IPS DF 19.7 (cell line): ENCODE results near the gene ELMO1.

Experiments used
- DNase-seq: peaks from one replicate; pipeline ENCODE4 v3.0.0-alpha.2; 2013; ENCODE audit warnings: low read depth, low spot score

ELMO1 gene

DNA sequence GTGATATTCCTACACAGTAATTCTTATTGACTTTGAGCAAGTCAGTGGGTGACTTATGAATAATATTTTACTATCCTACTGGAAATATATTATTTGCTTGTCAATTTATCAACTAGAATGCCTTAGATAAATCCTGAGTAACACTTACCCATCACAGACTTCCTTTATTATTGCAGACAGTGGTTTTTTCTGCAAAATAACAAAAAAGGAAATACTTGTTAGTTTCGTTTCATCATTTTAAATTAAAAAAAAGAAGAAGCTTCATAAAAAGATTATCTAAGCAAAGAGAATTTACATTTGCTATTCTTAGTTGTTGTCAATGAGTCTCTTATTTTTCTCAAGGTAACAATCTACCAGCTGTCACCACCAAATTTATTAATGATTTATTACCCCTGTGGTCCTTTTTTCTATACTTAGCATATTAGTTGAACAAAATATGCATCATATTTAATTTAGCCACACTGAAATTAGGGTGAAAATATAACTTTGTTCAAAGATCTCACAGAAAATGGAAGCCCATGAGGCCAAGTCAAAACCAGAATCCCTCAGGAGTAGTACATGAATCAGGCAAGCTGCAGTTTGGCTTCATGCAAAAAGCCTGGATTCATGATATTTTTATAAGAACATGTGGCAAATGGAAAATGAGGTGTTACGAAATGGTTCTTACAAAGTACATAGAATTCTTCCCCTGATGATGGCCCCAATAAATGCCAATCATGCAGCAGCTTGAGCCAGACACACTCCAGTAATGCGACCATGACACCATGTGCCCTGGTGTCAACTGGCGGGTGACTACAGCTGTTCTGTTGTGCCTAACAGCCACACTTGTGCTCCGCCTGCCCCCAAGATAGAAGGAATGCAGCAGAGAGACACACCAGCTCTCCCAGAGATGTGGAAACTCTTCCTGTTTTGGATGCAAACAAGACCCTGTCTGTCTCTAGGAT, 132.6 kb downstream of the ELMO1 start:
- no peak for DNase-seq

DNA sequence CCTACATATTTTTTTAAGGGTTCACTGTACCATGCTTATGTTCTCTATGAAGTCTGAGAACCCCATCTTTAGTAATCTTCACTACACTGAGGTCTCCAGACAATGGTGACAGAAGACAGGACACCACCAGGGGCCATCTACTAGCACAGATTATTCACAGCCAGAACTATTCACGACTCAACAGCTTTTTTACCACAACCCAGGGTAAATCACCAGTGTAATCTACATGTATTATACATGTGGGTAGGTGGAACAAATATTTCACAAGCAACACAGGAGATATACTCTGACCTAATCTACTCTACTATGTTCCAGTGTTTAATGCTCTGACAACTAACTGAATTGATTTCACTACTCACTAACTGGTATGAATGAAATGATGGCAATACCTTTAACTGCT, 136.1 kb downstream of the ELMO1 start:
- no peak for DNase-seq

DNA sequence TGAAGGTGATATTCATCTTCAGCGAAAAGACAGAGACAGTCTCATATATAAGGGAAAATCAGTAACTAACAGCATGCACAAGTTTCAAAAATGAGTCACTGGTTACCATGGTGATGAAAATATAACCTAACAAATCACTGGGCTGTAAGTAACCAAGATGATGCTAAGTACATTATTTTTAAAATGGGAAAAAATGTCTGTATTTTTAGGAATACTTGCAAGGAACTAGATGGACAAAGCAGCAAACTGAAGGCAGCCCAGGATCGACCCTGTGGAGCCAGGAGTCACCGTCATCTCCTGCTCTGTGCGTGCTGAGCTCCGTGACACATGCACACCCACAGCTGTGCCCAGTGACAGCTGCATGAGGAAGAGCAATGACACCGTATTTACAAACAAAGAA, 137.3 kb downstream of the ELMO1 start:
- no peak for DNase-seq

DNA sequence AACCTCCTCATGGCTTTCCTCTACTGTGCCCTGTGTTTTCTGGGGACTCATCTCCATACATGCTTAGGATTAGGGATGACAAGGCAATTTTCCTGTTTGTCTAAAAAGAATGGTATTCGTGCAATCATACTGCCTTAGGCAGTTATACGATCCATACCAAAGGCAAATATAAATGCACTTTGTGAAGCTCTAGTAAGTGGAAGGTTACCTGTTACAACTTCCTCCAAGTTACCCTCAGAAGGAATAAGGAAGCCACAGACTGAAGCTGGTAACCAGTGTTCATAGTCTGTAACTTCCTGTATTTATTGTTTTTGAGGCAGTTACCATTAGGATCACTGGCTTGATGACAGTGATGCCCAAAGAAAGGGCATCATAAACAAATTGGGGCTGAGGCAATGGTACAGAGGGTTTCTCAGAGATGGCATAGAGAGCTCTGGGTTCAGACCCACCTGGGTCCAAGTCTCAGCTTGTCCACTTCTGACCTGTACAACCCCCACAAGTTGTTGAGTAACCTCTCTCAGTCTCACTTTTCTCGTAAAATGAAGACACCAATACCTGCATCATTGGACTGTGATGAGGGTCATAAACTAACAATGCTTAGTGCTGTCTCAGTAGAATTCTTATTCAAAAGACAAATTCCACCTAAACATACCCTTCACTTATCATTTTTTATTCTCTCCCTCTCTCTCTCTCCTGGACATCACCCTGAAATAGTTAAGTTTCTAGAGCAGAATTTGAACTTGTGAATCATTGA, 138.2 kb downstream of the ELMO1 start:
- no peak for DNase-seq

DNA sequence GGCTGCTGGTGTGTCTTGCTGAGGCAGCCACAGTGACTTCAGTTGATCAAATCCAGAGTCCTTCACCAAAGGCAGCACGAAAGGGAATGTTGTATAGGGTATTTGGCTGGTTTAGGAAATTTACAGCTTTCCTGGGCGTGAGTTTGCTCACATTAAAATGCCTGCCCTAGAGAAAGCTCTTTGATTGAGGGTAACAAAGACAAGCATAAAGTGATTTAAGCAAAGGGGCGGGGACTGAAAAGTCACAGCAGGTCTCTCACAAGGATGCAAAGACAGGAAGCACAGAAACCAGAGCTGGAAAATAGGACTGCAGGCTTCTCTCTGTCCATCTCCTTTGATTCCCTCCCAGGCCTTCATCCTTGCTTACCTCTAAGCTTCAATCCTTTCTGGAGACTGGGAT, 139.2 kb downstream of the ELMO1 start:
- no peak for DNase-seq

DNA sequence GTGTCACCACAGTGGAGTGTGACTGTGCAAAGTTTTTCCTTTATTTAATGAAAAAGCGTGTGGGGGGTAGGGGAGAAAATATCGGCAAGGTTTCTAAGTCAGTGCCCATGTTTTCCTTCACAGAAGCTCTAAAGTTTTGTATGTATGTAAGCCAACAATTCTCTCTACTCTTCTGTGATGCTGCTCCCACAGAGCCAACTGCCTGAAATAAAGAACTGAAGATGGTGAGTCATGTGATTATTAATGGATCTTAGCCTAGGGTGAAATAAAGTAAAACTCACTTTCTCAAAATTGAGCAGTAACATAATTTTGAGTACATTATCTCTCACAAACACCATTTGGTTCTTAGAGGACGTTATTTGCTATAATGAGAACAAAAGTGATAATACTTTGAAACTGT, 143.7 kb downstream of the ELMO1 start:
- no peak for DNase-seq

DNA sequence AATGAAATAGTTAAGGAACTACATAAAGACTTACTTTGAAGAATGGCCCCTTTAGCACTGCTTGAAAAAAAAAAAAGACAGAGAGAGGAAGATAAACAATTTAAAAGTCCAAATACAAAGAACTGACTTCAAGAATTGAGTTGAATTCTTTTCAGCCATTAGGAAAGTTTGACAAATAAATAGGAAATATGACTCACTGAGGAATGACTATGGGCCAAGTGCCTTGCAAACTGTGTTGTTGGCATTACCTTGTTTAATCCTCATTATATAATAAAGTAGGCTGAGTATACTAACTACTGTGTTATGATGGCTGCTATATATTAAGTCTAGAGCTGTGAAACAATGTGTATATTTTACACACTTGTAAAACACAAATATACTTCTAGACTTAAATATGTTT, 151.1 kb downstream of the ELMO1 start:
- DNase-seq = no peak

DNA sequence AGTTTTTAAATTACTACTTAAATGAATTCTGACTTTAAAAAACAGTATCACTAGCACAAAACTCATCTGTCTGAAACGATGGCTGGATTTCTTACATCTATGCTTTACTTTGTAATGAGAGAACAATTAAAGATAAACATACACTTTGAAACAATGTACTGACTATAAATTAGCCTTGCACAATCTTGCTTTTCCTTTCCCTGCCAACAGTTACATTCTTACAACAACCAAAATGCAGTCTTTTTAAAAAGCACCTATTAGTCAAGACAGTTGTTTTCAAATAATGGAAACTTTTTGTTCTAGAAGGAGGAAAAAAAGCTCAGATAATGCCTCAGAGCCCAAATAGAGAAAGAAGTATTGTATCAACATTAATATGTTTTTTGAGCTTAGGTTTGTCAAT, 153.3 kb downstream of the ELMO1 start:
- DNase-seq = no peak

DNA sequence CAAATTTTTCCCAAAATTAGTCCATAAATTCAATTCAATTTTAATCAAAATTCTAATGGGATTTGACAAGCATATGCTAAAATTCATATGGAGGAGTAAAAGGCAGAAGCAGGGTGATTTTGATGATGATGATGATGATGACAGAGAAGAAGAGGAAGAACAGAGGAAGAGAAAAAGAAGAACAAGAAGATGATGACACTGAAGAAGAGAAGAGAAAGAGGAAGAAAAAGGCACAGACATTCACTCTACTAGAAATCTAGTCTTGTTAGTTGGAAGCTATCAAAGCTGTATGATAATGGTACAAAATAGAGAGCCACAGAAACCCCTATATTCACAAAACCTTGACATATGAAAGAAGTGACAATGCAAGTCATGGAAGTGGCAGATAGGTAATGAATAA, 157.9 kb downstream of the ELMO1 start:
- no peak for DNase-seq

DNA sequence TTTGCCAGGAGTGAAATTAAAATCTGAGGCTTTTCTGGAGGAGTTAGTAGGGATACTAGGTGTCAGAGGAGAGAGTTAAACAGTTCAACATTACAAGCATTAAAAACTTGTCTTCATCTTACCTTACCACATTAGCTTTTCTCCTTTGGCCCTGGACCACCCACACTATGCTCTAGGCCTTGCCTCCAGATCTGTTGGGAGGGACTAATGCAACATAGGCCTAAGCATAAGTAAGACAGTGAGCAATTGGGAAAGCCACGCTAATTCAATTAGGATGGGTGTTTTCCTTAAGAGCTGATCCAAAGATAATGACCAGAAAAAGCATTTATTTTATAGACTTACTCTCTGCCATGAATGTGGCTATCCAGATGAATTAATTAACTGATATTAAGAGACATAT, 158.9 kb downstream of the ELMO1 start:
- DNase-seq = no peak

DNA sequence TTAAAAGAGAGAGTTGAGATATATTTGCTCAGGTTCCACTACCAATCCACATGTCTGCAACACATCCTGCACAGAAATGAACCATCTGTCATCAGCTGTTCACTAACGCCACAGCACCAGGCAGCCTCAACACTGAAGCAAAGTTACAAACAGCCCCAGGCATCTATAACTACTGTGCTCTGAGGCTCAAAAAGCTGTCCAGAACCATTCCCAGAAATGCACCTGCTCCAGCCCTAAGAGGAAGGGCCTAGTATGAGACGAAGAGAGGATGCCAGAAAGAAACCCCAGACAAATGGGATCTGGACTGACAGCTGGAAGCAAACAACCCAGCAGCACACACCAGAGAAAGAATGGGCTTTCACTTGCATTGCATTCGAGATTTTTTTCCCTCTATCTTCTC, 159.3 kb downstream of the ELMO1 start:
- no peak for DNase-seq

DNA sequence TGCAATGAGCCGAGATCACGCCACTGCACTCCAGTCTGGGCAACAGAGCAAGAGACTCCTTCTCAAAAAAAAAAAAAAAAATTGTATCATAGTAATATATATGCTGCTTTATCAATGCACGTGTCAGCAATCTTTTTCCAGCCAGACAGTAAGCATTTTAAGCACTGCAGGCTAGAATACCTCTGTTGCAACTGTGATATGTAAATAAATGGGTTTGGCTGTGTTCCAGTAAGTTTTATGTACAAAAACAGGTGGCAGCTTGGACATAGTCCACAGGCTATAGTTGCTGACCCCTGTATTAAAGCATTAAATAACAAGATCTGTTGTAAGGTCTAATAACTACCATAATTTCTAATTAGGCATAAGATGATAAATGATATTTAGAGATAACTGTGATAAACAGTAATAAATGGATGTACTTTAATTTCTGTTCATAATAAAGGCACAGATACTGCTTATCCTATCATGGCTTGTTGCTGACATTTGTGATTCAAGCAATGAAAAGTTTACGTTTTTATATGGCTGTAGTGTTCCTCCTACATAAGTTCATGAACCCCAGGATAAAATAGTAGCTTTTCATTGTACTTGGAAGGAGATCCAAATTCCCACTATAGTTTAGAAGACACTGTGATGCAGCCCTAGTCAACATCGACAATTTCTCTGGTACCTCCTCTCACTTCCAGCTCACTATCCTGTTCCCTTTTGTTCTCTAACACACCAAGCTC, 161.4 kb downstream of the ELMO1 start:
- no peak for DNase-seq

DNA sequence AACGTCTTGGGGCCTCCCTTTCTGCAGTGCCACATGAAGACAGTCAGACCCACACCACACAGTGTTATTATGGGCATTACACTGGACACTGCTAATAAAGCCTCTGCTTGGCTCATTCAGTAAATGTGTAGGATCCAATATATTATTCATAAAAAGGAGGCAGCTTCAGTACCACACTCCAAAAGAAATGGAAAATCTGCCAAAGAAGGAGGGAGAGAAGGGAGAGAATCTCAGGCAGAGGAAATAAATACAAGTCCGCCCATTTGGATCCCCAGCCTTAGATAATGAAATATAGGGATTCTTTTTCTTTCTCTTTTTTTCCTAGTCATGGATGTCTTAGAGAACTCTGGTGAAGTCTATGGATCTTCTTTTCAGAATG, 162.2 kb downstream of the ELMO1 start:
- no peak for DNase-seq

DNA sequence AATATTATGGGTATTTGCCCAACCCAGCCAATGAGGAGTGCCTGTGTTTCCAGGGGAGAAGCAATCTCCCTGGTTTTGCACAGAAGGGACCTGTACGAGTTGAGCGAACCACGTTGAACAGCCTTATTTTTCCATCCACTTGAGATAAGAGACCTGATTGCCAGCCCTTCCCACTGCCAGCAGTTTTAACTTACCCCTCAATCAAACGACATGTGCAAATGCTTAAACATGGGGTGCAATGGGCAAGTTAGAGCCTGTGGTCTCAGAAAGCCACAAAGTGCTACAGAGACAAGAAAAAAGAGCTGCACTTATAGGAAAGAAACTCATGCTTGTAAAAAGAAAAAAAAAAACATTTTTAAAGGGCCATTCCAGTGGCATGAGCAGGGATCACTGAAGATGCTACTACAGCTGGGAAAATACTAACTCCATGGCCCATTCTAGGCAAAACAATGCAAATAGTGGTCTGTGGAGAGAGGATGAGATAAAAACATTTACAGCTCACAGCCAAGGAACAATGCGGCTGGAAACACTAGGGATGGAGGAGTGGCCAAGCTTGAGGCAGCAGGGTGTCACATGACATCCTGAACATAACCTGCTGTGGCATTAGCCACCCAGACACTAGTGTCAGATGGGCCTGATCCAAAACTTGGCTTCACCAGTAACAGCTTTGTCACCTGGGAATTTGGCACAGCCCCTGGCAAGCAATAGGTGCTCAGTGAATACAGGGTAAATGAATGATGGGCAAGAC, 162.8 kb downstream of the ELMO1 start:
- DNase-seq = no peak

DNA sequence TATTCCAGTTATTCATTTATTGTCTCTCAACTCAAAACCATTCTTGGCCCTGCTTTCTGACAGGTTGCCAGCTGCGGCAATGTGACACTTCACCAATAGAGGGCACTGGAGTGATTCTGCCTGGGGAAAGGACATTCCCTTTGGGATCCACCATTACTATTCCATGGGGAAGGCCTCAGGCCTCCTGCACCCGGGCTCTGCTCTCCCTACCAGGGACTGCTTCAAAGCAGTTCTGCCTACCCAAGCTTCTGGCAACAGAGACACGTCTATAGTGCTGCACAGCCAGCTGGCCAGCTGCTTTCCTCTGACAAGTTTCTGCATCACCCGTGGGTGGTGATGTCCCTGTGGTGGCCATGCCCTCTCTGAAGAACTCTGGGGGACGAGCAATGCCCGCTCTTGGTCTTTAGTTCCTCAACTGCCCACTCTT, 163.8 kb downstream of the ELMO1 start:
- peak; percentile 23 for DNase-seq

DNA sequence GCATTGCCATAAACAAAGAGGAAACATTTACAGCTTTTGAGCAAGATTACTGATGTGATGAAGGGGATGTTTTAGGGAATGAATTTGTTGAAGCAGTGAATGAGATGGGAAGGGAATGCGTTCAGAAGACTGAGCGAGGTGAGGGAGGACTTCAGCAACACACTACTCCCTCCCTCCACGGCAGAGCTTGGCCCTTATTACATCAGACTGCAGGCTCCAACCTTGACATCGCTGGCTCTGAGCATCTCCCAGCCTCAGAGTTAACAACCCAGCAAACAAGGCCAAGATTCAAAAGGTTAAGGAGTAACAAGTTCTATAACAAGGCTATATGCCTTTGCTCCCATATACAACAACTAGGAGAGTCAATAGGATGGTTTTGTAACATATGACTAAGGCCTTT, 164.4 kb downstream of the ELMO1 start:
- DNase-seq = no peak

DNA sequence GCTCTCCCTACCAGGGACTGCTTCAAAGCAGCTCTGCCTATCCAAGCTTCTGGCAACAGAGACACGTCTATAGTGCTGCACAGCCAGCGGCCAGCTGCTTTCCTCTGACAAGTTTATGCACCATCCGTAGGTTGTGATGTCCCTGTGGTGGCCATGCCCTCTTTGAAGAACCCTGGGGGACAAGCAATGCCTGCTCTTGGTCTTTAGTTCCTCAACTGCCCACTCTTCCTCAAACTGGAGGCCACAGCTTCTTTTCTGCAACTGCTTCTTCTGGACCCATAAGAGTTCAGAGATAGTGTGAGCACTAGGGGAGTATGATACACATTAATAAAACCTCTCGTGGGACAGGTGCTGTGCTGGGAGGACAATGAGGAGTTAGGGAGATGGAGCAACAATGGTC, 164.9 kb downstream of the ELMO1 start:
- no peak for DNase-seq

DNA sequence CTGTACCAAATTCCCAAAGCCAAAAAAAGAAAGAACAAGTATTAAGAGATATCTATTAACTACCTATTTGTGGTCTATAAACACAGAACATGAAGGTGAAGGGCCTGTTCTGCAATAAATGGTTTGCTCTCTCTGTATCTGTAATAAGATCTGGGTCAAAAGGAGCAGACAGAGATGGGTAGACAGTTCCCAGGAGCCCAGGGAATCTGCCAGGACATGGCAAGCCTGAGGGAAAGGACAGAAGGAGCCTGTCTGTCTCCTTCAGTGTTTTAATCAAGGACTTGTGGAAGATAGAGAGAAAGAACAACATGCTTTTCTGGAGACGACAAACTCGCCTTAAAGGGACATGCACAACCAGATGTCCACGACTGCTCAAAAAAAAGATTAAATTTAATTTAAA, 165.7 kb downstream of the ELMO1 start:
- no peak for DNase-seq

DNA sequence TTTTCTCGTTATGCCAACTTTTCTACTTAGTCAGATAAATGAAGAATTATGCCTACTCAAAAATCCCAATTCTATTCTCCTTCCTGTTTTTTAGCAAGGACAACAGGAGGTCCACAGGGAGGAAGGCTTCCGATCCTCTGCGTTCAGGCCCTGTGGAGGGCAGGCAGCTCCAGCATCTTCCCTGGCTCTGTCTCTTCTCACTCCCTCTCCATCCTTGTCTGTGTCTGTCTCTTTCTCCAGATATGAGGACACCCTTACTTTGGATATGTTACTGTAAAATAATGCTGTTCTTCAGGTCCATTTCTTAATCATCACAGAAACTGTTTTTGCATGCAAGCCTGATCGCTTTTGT, 166.6 kb downstream of the ELMO1 start:
- DNase-seq = no peak

DNA sequence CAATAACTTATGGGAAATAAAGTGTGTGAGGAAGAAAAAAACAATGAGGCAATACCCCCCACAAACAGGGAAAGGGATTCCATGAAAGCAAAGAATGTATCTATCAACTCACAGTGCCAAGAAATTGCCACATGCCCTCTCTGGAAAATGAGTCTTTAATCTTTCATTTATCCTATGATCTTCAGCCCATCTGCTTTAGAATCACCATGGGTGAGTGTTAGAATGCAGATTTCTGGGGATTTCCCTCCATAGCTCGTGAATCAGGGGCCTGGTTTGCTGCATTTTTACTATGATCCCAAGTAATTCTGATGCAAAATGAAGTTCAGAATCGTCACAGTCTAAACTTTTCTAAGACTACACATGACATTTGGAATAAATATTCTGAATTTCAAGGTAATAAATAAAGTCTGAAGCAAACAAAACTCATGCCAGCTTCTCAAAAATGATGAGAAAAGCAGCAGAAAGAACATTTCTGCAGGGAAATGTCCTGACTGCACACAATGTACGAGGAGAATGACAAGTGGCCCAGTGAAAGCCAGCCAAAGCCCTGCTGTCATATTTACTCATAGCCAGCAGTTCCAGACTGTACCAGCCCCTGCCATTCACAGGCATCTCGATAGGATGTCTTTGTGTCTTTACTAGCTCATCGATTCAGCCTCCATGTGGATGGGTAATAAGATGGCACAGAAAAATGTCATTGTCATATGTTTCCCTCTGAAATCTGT, 167.1 kb downstream of the ELMO1 start:
- no peak for DNase-seq

DNA sequence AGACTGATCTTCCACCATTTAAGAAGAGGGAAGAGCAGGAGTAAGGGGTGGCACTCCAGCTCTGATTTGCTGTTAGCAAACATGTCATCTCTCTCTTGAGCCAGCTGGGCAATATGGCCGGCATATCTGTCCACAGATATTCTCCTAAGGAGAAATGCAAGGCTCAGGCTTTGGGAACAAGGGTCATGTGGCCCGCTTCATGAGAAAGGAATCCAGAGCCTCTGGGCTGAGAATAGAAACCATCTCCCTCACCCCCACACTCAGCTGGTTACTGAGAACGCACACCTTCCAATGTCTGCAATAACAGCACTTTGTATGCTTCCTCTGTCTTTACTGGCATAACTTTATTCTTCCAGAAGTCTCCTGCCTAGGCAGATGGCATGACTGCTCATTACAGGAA, 171.2 kb downstream of the ELMO1 start:
- DNase-seq = no peak
